NCI-H2107 (cell line): ENCODE measurements around the gene CHST8.
"Not testable (repeated sequence)": the region's sequence is repeated elsewhere in the genome, so short reads cannot be mapped to it uniquely, and the experiment has no call there.

ENCODE experiments used
- DNase-seq: peaks from one replicate; lab custom pipeline; 2025; lab: John Stamatoyannopoulos, UW

The CHST8 gene

DNA sequence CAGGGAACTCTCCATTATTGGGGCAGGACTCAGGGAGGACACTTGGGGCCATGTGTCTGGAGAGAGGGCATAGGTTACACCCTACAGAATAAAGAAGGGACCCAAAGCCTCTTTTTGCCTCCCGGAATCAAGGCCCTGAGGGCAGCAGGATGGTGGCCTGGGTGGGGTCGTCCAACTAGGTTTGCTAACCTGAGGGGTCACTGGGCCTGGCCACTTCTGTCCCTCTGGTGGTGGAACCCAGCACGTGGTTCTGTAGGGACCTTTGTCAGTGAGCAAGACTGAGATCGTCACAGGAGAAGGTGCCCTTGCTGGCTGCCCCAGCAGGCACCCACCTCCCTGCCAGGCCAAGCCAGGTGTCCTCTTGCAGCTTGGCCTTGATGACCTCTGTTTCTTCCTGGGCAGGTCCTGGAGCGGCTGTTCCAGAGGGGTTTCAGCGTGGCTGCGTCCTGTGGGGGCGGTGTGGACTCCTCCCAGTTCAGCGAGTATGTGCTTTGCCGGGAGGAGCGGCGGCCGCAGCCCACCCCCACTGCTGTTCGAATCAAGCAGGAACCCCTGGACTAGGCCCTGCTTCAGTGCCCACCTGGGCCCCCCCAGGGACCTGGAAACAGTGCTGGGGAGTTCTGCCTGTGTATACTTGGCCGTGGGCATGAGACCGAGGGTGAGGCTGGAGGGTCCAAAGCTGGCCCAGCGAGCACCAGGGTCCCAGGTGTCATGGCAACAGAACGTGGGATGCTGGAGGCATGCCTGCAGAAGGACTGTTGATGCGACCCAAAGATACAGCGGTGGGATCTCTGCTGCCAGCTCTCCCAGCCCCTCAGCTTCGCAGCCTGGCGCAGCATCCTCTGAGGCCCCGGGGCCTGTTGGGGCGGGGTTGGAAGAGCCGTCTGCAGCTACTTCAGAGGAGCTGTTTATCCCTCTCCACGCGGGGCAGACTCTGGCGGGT is 190.9 kb downstream of the CHST8 start:
- DNase-seq = no peak

DNA sequence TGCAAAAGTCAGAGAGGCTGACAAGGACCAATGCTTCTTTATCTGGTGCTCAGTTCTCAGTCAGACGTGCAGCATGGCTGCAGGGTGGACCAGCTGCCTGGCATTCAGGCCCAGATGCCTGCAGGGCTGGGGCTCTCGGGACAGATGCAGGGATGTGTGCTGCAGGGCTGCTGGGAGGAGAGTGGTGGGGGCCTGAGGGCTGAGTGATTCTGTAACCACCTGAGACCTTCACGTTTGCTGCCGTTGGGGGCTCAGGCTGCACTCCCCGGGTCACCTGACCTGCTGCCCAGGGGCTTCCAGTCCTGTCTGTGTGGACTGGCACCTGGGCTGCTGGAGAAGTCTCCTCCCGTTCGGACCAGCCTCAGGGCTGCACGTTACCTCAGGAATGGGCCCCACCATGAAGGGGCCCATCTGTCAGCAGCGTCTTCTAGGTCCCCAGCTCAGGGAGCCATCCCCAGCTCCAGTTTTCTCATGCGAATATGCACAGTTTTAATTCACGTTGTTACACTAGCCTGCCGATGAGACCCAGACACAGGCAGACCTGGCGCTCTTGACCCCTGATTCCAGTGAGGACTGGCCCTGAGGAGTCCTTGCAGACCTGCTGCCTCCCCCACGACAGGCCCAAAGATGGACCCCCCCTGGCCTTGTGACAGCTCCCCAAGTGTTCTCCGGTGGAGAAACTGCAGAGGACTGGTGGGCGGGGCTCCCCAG is 191.8 kb downstream of the CHST8 start:
- DNase-seq = no peak

DNA sequence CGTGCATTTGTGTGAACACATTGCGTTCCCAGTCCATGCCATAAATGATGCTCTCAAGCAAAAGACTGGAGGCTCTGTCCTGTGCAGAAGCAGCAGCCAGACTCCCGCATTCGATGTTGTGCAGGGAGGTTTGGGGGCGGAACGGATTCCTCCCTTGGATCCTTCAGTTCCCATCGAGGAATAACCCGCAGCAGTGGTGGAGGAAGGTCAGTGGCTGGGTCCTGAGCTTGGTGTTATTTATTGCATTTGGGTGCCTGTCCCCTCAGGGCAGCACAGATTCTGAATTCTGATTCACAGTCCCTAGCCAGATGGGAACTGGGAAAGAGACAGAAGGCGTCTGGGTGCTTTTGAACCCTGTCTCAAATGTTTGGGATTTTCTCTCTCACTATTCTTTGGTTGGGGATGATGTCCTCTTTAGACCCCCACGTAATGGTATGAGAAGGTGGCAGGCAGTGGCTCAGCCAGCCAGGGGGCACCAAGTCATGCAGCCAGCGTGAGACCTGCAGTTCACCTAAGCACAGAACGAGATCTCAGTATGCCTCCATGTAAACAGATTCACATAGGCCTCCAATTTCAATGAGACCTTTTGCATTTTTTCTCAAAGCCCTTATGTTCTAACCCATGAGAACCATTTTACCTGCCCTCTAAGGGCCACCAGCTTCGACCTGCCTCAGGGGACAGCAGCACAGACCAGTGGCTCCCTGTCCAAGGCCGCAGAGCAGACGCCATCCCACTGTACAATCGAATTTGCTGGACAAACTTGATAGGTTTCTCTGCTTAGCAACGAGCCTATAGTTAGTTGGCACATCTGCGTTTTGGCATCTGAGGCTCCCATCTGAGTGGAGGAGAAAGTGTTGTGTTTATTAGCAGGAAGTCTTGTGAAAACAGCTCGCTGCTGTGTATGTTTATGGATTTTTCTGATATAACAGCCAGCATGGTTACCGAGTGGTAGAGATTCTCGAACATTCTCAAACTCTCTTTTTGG is 192.7 kb downstream of the CHST8 start:
- DNase-seq = no peak

GRCh38 chr19:33815380-33816340 is 193.9 kb downstream of the CHST8 start:
- DNase-seq = no peak

- DNase-seq = no peak
Measured at GRCh38 chr19:33818411-33818810, 196.7 kb downstream of the CHST8 start.

GRCh38 chr19:33819078-33819477 is 197.3 kb downstream of the CHST8 start:
- DNase-seq = not testable (repeated sequence)

DNA sequence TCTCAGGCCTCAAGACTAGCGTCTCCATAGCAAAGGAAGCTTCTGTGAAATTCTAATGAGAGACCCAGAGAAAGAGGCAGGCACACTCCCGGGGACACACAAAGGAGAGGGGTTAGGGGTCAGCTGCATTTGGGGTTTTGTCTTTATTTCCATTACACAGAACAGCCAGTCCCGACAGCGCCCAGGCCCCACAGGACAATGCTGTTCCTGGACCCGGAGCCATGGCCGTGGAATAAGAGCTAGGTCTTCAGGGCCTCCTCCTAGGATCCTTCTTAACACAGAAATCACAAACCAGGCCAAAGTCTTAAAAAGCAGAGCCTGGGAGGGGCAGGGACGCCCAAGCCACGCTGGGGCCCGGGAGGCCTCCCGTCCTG is 197.7 kb downstream of the CHST8 start:
- DNase-seq = no peak

GRCh38 chr19:33819880-33820781 is 198.4 kb downstream of the CHST8 start:
- no peak for DNase-seq

DNA sequence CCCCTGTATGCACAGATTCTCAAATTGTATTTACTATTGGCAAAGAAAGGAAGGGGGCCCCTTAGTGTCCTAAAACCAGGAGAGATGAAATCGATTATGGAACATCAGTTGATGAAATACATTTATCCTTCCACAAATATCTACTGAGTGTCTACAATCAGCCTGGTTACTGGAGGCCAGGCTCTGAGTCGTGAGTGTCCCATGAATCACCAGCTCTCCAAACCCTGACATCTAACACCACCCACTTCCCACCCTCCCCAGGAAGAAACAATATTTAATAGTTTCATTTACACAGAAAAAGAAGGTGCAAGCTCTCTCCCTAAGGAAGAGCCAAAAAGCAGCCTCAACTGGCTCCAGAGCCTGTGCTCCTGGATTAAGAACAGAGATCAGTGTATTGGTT is 200.1 kb downstream of the CHST8 start:
- no peak for DNase-seq
